GM12878 (cell line): ENCODE results near the gene ARHGEF38. TPM values are rescaled to one million over a fixed set of nuclear protein-coding genes. Genes with fewer than 3 reads are reported as not detected.

Experiments
- BCL3 ChIP-seq: IDR thresholded peaks from 2 replicates; pipeline ENCODE4 v1.6.1; 2011; ENCODE audit warnings: borderline replicate concordance, low read depth, mild to moderate bottlenecking, moderate library complexity, low read length; ENCODE audit not compliant: insufficient read depth, poor library complexity, severe bottlenecking
- BHLHE40 ChIP-seq, 2 experiments: fragments of 450-650 bp in 1 of 2; IDR thresholded peaks; 2 replicates each; pipeline ENCODE4 v1.6.1; 2011 to 2017; ENCODE audit warnings: low read depth in 2 of 2, borderline replicate concordance in 1 of 2, improper control_type of control experiment in 1 of 2, low read length in 1 of 2, mild to moderate bottlenecking in 1 of 2
- EZH2 ChIP-seq: IDR thresholded peaks from 2 replicates; pipeline ENCODE4 v1.6.1; 2012; ENCODE audit warnings: low read depth, mild to moderate bottlenecking, control low read depth, inconsistent platforms, low read length, borderline replicate concordance; ENCODE audit not compliant: control insufficient read depth
- IKZF1 ChIP-seq: fragments of 450-650 bp; conservative IDR thresholded peaks from 2 replicates; pipeline ENCODE4 v1.6.1; 2017; ENCODE audit warnings: antibody characterized with exemption, mild to moderate bottlenecking
- MXI1 ChIP-seq: fragments of 150-350 bp; IDR thresholded peaks from 2 replicates; pipeline ENCODE4 v1.6.1; 2011; ENCODE audit warnings: low read depth, mild to moderate bottlenecking, inconsistent platforms, low read length, improper control_type of control experiment
- POLR2AphosphoS2 ChIP-seq: IDR thresholded peaks from 2 replicates; pipeline ENCODE4 v1.6.1; 2011; ENCODE audit warnings: low read depth, mild to moderate bottlenecking, low read length, improper control_type of control experiment, moderate library complexity
- PRDM15 ChIP-seq: fragments of 450-650 bp; formaldehyde crosslinking; IDR thresholded peaks from 2 replicates; pipeline ENCODE4 v1.4.0; 2020; ENCODE audit warnings: mild to moderate bottlenecking, moderate library complexity
- ZNF687 ChIP-seq: fragments of 450-650 bp; IDR thresholded peaks from 2 replicates; pipeline ENCODE4 v1.6.1; 2017; ENCODE audit warnings: mild to moderate bottlenecking, moderate library complexity
- polyA plus RNA-seq, 11 experiments: library from polyadenylated mRNA; depleted of rRNA in 4 of 11; unstranded in 6 of 11; stranded (reverse) in 5 of 11; fragments of >200 nt; fragmentation: Nextera tagmentation in 4 of 11; fragmentation: Illumina TruSeq in 1 of 11; extraction: Ambion mirVana in 4 of 11; extraction: Trizol in 1 of 11; gene quantifications; 1 replicate in 1 of 11; 2 replicates in 10 of 11; pipeline versions ENCODE4 v1.2.1 to v1.2.3, GENCODE V29; 2011 to 2016; ENCODE audit warnings: inconsistent platforms in 2 of 11, missing spikeins in 2 of 11, low read depth in 1 of 11
- total RNA-seq, 4 experiments: library from RNA; depleted of rRNA in 3 of 4; stranded (reverse); fragments of >200 nt in 3 of 4; fragmentation: Illumina TruSeq in 1 of 4; extraction: Trizol in 1 of 4; gene quantifications; 2 replicates each; pipeline versions ENCODE4 v1.2.1 to v1.2.3, GENCODE V29; 2013 to 2021

Gene ARHGEF38
- total and polyA plus RNA-seq, 10 of the 15 experiments (the other 5 are each of a cell fraction or from before 2014, with no cell fraction given) = 0.01 to 1.1 (median 0.09) TPM; not detected in 2

GRCh38 chr4:105659190-105659589 is 106.8 kb downstream of the ARHGEF38 start (continued):
- TF ChIP-seq POLR2AphosphoS2 (no peak), ZNF687 (no peak), EZH2 (no peak), BHLHE40 (IDR thresholded peaks at IDR 0.05; ENCODE audit: borderline replicate concordance in 1 of 2, low read depth in 2 of 2, low read length in 1 of 2) (no peak), PRDM15 (CRISPR knock-in tag) (no peak), MXI1 (no peak), IKZF1 (no peak), BCL3 (no peak)
